Hematopoietic multipotent progenitor cell treated with erythropoietin and hydrocortisone succinate and interleukin-3 and kit ligand, for 6 days (in vitro differentiated cells): Measurements from ENCODE around the gene ITPRIP.

Experiments used
- DNase-seq: peaks from one replicate; pipeline ENCODE4 v3.0.0-alpha.2; 2015

The ITPRIP gene

GRCh38 chr10:104279550-104280259 is 58.6 kb downstream of the ITPRIP start:
- DNase-seq: no peak

DNA sequence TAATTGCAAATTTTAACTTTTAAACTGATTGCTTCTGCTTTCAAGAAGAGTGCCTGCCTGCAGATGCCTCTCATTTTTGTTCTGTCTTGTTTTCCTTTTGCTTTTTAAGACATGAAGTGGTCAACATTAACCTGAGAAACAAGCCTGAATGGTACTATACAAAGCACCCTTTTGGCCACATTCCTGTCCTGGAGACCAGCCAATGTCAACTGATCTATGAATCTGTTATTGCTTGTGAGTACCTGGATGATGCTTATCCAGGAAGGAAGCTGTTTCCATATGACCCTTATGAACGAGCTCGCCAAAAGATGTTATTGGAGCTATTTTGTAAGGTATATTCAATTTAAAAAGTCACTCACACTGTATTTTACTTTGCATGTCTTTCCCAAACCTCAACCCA is 60.5 kb downstream of the ITPRIP start:
- no peak for DNase-seq

DNA sequence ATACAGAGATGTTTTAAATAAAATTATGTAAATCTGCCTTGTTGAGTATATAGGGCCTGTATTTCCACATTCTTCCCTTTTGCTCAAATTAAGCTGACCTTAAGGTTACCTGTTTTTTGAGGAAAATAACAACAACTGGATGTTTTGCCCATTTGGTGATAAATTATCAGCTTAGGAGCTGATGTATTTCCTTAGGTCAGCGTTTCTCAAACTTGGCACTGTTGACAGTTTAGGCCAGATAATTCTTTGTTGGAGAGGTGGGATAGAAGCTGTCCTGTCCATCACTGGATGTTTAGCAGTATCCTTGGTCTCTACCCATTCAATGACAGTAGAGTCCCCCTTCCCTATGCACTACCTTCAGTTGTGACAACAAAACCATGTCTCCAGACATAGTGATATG is 62.1 kb downstream of the ITPRIP start:
- no peak for DNase-seq

GRCh38 chr10:104274762-104275721 is 63.2 kb downstream of the ITPRIP start:
- peak; percentile 67 for DNase-seq

DNA sequence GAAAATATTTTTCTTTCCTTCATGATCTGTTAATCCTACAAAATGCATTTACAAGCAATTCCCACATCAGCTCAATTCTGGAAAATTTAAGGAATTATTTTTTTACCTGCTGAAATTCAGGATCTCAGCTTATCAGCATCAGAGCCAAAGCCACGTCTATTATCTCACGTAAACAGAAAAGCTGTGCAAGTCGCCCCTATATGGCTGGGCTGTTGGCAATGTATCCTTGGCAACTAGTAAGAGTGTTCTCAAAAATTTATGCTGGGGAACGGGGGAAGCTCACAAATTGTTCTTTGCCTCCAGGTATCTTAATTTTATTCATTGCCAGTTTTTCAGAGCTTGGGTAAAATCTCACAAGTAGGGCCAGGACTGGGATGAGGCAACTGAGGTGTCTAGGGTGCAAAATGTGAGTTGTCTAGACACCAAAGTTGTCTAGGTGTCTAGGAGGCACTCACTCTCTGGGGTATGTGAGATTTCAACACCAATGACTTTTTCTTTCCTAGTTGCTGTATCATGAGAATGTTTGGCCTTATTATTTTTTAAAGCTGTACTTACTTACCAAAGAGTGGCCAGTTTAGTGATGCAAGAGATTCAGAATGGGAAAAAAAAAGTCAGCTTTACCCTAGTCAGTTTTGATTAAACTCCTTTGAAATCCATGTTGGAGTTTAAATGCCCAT is 64.2 kb downstream of the ITPRIP start:
- DNase-seq: peak; percentile 61

GRCh38 chr10:104273286-104273685 is 65.0 kb downstream of the ITPRIP start:
- DNase-seq: no peak

GRCh38 chr10:104268713-104269645 is 69.3 kb downstream of the ITPRIP start, which contains the start of gene GSTO2:
TSS of gene GSTO2 (plus strand) at chr10:104269184. CDS start at chr10:104274916, 5,732 bp downstream.
- DNase-seq: peak; percentile 99

- DNase-seq: peak; percentile 58
These were observed 69.9 kb downstream of the ITPRIP start for GRCh38 chr10:104268405-104268712.

DNA sequence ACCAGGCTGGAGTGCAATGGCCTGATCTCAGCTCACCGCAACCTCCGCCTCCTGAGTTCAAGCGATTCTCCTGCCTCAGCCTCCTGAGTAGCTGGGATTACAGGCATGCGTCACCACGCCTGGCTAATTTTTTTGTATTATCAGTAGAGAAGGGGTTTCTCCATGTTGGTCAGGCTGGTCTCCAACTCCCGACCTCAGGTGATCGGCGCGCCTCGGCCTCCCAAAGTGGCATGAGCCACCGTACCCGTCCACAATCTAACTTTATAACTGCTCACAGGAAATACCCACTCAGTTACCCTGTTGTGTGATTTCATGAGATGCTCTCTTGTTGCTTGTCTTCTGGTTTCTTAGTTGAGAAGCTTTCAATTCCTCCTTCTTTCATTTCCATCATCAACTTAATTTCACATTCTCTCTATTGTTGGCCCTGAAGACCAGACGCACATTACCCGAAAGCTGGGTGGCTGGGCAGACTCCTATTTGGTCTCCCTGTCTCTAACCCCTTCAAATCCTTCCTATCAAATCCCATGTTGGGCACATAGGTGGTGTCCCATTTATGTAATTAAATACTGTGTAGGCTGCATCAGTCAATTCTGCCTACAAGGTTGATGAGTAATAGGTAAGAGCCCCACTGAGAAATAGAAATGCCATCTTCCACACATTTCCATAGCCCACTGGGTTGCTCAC is 70.4 kb downstream of the ITPRIP start:
- DNase-seq: no peak

DNA sequence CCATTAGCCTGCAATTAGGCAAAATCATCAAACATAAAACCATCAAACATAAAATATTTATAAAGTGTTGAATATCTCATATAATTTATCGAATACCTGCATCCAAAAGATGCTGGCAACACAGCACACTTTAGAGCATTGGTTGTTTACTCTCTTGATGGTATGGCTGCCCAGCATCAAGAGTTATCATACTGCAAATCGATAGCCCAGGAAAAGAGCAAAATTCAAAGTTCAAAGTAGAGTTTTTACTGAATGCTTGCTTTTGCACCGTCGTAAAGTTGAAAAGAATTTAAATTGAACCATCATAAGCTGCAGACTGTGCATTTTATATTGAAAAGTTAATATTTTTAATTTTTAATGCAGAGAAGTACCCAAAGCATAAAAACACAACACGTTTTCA is 73.5 kb downstream of the ITPRIP start:
- no peak for DNase-seq

DNA sequence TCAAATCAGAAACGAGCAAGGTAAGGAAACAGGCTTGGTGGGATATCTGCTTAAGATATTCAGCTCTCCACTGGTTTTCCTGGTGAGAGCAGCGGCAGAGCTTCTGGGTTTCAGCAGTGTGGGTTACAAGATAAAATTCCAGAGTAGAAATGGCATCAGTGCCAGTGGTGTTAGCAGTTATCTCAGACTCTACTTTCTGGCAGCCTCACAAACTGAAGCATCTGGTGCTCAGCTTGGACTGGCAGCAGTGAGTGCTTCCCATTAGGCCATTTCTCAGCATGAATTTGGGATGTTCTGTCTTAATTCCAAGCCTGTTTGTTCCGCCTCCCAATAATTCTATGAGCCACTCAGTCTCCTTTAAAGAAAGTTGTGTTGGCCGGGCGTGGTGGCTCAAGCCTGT is 76.2 kb downstream of the ITPRIP start:
- DNase-seq: peak; percentile 50

- DNase-seq: peak; percentile 77
These were observed 77.5 kb downstream of the ITPRIP start for GRCh38 chr10:104260775-104261115.

DNA sequence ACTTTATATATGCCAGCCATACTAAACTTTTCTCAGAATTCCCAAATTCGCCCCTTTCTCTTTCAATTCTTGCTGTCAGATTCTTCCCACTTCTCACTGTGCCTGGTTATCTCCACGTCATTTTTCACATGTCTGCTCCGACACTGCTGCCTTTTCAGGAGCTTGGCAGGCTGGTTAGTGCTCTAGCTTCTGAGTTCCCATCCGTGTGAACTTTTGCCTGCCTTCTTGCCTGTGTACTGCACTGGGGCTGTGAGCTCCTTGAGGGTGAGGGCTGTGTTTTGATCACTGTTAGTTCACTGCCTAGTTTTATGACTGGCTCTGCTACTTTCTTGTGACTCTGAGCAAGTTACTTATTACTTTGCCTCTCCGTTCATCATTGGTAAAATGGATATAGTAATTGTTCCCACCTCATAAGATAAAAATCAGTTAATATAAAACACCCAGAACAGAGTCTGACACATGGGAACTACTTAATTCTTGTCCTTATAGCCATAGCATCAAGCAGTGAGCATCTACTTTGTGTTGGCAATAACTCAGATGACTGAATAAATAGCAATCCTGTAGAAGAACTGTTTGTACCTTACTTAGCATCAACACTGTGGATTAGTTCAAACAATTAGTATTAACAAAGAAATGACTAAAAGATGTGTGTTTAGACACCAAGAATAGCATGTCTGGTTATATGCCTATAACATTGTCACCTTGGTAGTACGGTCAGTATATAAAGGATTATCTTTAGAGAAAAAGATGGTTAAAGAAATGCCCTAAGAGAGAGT is 78.1 kb downstream of the ITPRIP start:
- peak; percentile 14 for DNase-seq
